Measurements from ENCODE around the gene SERTAD1.

Gene SERTAD1

GRCh38 chr19:40460185-40460584 is 34.4 kb upstream of the SERTAD1 start:
- Histone ChIP-seq H3K36me3 (replicated peaks; ENCODE audit: insufficient read depth, low read length) (no peaks in the 10 kb centered on the region), H2AFZ (ENCODE audit: low read length) (no peak overlapping the region), H3K9me2 (replicated peaks; ENCODE audit: insufficient read depth, low read length) (no peaks in the 10 kb centered on the region), H4K20me1 (ENCODE audit: insufficient read depth, low read length) (no peaks in the 10 kb centered on the region), H3K9ac (ENCODE audit: low read length) (no peak overlapping the region), H3K9me3 (replicated peaks; ENCODE audit: insufficient read depth, low read length) (no peaks in the 10 kb centered on the region), H3K4me2 (ENCODE audit: low read depth, low read length) (no peak overlapping the region), H3K4me1 (ENCODE audit: low read length) (peaks cover 12% of the 10 kb centered on the region; the same call in 1 of the 2 replicates), H3K27ac (ENCODE audit: low read length) (no peak overlapping the region), H3K4me3 (ENCODE audit: low read length) (no peak overlapping the region), H3K79me2 (ENCODE audit: low read length) (no peaks in the 10 kb centered on the region), H3F3A (ENCODE audit: insufficient read depth, low read length) (0 out of 2 replicates have a peak, but pooled peaks cover 3% of the 10 kb centered on the region), H3K27me3 (replicated peaks; ENCODE audit: insufficient read depth, low read length) (no peaks in the 10 kb centered on the region)
- DNase-seq = no peak
- no peak for TF ChIP-seq CTCF (IDR thresholded peaks at IDR 0.05; ENCODE audit: low read length)
- TF ChIP-seq EZH2phosphoT487 (IDR thresholded peaks at IDR 0.05; ENCODE audit: low read length) = no peak
- TF ChIP-seq EZH2 (optimal IDR thresholded peaks at IDR 0.05; ENCODE audit: low read depth, low read length) = no peak

DNA sequence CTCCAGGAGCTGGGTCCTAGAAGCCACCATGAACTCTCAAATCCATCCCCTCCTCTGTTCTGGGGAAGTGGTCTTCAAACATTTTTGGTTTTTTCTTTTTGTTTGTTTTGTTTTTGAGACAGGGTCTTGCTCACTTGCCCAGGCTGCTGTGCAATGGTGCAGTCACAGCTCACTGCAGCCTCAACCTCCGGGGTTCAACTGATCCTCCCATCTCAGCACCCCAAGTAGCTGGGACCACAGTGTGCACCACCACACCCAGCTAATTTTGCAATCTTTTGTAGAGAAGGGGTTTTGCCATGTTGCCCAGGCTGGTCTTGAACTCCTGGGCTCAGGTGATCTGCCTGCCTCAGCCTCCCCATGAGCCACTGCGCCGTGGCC is 32.8 kb upstream of the SERTAD1 start:
- TF ChIP-seq EZH2 (optimal IDR thresholded peaks at IDR 0.05; ENCODE audit: low read depth, low read length) = no peak
- TF ChIP-seq EZH2phosphoT487 (IDR thresholded peaks at IDR 0.05; ENCODE audit: low read length) = no peak
- no peak for TF ChIP-seq CTCF (IDR thresholded peaks at IDR 0.05; ENCODE audit: low read length)
- H3K4me1 ChIP-seq (ENCODE audit: low read length) = peaks cover 5% of the 10 kb centered on the region; the same call in 1 of the 2 replicates
- DNase-seq = no peak
- no peak overlapping the region for H3K27ac ChIP-seq (ENCODE audit: low read length)
- no peaks in the 10 kb centered on the region for H3F3A ChIP-seq (ENCODE audit: insufficient read depth, low read length)
- no peaks in the 10 kb centered on the region for H3K36me3 ChIP-seq (replicated peaks; ENCODE audit: insufficient read depth, low read length)
- no peaks in the 10 kb centered on the region for H3K9me3 ChIP-seq (replicated peaks; ENCODE audit: insufficient read depth, low read length)
- no peak overlapping the region for H3K4me2 ChIP-seq (ENCODE audit: low read depth, low read length)
- no peak overlapping the region for H2AFZ ChIP-seq (ENCODE audit: low read length)
- H3K4me3 ChIP-seq (ENCODE audit: low read length) = no peak overlapping the region
- no peaks in the 10 kb centered on the region for H3K27me3 ChIP-seq (replicated peaks; ENCODE audit: insufficient read depth, low read length)
- no peaks in the 10 kb centered on the region for H3K9me2 ChIP-seq (replicated peaks; ENCODE audit: insufficient read depth, low read length)
- no peak overlapping the region for H3K9ac ChIP-seq (ENCODE audit: low read length)
- no peaks in the 10 kb centered on the region for H4K20me1 ChIP-seq (ENCODE audit: insufficient read depth, low read length)
- H3K79me2 ChIP-seq (ENCODE audit: low read length) = no peaks in the 10 kb centered on the region

DNA sequence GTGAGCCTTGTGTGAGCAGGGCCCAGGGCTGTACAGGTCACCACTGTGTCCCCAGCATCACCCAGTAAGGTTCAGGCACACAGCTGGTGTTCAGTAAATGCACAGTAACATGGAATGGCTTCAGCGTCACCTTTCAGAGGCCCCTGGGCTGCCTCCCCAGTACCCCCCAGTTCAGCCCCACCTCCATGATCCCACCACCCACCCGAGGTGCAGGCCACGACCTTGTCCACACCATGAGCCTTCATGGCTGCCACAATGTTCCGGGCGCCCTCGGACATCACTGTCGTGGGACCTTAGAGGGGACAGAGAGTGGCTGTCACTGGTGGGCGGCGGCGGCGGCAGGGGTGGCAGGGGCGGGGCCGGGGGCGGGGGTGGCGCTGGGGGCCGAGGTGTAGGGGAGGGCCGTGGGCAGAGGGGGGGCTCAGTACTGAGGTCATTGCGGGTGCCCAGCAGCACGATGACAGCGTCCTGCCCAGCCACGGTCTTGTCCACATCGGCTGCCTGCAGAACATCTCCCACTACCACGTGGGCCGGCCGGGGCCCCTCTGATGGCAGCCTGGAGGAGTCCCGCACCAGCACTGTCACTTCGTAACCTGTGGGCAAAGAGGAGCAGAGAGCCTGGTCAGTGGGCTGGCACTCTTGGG is 32.3 kb upstream of the SERTAD1 start:
- DNase-seq = no peak
- Histone ChIP-seq H3K9ac (ENCODE audit: low read length) (no peak overlapping the region), H3K27ac (ENCODE audit: low read length) (no peak overlapping the region), H3K4me1 (ENCODE audit: low read length) (peaks cover 5% of the 10 kb centered on the region; the same call in 1 of the 2 replicates), H3F3A (ENCODE audit: insufficient read depth, low read length) (no peaks in the 10 kb centered on the region), H4K20me1 (ENCODE audit: insufficient read depth, low read length) (no peaks in the 10 kb centered on the region), H3K9me2 (replicated peaks; ENCODE audit: insufficient read depth, low read length) (no peaks in the 10 kb centered on the region), H2AFZ (ENCODE audit: low read length) (no peak overlapping the region), H3K79me2 (ENCODE audit: low read length) (no peaks in the 10 kb centered on the region), H3K9me3 (replicated peaks; ENCODE audit: insufficient read depth, low read length) (no peaks in the 10 kb centered on the region), H3K36me3 (replicated peaks; ENCODE audit: insufficient read depth, low read length) (no peaks in the 10 kb centered on the region), H3K4me3 (ENCODE audit: low read length) (no peak overlapping the region), H3K4me2 (ENCODE audit: low read depth, low read length) (no peak overlapping the region), H3K27me3 (replicated peaks; ENCODE audit: insufficient read depth, low read length) (no peaks in the 10 kb centered on the region)
- TF ChIP-seq CTCF (IDR thresholded peaks at IDR 0.05; ENCODE audit: low read length) = no peak
- TF ChIP-seq EZH2 (optimal IDR thresholded peaks at IDR 0.05; ENCODE audit: low read depth, low read length) = no peak
- no peak for TF ChIP-seq EZH2phosphoT487 (IDR thresholded peaks at IDR 0.05; ENCODE audit: low read length)

Data from MM.1S (cell line).